GM21360 (cell line): ENCODE data around the gene UBL5.
"Not testable (repeated sequence)": the region's sequence is repeated elsewhere in the genome, so short reads cannot be mapped to it uniquely, and the experiment has no call there.

Experiments used
- ATAC-seq: cut with Tn5 transposase; IDR thresholded peaks from one replicate; pipeline ENCODE4 v1.9.1; 2021; ENCODE audit warnings: mild to moderate bottlenecking, moderate library complexity; ENCODE audit not compliant: unreplicated experiment

The UBL5 gene

DNA sequence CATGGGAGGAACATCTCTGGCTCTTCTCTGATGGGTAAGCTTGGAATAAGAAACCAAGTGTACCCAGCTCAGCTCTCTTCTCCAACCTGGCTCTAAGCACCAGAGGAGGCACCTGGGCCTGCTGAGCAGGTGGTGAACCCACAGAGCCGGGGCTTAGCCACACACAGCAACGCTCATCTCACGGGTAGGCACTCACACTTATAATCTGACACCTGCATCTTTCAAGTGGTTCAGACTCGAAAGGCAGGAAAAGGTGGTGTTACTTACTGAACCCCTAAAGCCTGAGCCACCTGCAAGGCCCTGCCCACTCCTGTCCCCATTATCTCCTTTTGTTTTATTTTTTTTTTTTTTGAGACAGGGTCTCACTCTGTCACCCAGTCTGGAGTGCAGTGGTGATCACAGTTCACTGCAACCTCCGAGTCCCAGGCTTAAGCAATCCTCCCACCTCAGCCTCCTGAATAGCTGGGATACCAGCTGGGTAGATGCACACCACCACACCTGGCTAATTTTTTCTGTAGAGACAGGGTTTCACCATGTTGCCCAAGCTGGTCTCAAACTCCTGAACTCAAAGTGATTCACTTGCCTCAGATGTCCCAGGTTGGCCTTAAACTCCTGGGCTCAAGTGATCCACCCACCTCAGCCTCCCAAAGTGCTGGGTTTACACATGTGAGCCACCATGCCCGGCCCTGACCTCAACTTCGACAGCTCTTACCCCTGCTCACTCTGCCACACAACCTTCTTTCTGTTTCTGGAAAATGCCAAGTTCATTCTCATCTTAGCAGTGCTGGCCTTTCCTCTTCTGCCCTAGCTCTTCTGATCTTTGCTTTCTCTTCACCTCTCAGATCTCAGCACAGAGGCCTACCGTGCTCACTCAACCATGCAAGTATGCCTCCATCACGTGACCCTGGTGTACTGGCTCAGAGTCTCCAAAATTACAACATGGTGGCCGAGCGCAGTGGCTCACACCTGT, 18.6 kb upstream of the UBL5 start:
- no peak for ATAC-seq

DNA sequence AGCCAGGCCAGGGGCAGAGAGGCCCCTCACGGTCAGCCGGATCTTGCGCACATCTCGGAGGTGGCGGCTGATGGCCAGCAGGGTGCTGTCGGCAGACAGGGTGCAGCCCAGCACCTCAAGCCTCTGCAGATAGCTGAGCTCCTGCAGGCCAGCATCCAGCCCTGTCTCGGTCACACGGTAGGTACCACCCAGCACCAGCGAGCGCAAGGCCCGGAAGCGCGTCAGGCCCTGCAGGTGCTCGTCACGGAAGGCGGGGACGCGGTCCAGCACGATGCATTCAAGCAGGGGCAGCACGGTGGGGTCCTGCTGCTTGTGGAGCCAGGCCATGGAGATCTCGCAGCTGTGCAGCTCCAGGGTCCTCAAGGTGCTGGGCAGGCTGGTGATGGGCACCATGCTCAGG, 16.6 kb upstream of the UBL5 start:
- ATAC-seq: no peak

DNA sequence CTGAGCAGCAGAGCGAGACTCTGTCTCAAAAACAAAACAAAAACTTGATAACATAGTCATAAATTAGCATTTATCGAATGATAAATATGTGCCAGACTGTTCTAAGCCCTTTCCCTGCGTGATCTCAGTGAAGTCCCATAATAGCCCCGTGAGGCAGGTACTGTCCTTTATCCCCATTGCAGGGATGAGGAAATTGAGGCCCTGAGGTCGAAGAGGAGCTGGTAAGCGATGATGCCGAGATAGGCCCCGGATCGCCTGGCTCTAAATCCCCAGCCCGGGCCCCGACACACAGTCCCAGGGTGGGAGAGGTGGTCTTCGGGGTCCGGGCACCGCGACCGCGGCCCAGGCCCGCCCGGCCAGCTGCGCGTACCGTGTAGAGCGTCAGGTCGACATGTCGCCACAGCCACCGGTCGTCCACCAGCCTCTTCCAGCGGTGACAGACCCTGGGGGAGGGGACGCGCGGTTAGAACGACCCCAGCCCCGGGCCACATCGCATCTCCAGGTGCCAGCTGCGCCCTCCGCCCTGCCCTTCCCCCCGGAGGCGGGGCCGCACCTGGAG, 9.5 kb upstream of the UBL5 start:
- no peak for ATAC-seq

DNA sequence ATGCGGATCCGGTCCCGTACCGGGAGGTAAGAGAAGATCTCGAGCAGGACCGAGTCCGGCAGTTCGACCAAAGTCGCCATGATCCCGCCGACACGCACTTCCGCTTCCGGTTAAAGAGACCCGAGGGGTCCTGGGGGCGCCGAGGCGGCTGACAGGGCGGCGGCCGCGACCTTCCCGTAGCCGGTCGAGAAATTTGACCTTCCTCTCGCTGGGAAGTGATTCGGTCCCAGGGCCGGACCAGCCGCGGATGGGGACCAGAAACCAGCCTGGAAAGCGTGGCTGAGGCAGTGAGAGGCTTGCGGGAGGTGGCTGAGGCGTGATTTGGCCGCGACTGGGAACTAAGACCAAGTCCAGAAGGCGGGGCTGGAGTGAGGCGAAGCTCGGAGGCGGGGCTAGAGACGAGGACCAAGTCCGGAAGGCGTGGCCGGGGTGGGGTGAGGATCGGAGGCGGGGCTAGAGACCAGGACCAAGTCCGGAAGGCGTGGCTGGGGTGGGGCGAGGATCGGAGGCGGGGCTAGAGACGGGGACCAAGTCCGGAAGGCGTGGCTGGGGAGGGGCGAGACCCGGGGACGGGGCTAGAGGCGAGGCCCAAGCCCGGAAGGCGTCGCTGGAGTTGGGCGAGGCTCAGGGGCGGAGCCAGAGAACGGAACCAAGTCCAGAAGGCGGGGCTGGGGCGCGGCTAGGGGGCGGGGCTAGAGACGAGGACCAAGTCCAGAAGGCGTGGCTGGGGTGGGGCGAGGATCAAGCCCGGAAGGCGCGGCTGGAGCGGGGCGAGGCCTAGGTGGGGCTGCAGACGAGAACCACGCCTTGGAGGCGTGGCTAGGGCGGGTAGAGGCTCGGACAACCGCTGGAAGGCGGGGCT, 8.8 kb upstream of the UBL5 start, which contains the start of gene FBXL12:
Gene FBXL12, minus strand, starts transcription at position 346 of the 862 bp plus-strand sequence. Its CDS starts 266 bp downstream, at position 80.
- ATAC-seq: peak; percentile 82

DNA sequence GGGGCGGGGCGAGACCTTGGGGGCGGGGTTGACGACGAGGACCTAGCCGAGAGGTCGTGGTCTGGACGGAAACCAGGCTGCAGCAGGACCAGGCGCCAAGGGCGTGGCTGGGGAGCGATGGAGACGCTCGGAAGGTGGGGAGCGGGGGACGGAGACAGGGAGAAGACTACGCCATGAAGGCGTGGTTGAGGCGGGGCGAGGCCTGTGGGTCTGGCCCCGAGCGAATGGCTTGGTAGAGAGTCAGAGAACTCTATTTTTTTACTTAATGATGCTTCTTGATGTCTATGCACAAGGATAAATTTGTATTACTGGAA, 8.2 kb upstream of the UBL5 start:
- ATAC-seq: no peak

DNA sequence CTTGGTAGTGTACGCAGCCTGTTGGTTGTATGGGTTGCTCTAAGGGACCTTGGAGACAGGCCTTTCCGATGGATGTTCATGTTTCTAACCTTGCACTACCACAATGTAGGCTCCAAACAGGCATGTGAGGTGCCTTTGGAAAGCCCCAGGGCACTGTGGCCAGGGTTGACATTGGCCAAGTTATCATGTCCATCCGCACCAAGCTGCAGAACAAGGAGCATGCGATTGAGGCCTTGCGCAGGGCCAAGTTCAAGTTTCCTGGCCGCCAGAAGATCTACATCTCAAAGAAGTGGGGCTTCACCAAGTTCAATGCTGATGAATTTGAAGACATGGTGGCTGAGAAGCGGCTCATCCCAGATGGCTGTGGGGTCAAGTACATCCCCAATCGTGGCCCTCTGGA, 7.7 kb upstream of the UBL5 start:
- not testable (repeated sequence) for ATAC-seq

DNA sequence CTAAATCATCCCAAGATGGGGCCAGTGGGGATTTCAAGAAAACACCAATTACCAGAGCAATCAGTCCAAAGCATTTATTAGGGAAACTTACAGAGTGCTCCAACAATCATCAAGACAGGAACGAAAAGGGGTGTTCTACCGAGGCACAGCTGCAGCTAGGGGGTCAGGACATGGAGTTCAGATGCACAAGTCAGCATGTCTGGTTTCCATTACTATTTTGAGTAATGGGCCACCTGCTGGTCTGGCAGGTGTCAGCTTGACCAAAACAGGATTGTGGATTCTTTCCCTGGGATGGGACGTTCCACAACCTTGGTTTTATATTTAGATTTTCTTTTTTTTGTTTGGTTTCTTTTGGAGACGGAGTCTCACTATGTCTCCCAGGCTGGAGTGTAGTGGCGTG, 3.9 kb upstream of the UBL5 start:
- no peak for ATAC-seq

DNA sequence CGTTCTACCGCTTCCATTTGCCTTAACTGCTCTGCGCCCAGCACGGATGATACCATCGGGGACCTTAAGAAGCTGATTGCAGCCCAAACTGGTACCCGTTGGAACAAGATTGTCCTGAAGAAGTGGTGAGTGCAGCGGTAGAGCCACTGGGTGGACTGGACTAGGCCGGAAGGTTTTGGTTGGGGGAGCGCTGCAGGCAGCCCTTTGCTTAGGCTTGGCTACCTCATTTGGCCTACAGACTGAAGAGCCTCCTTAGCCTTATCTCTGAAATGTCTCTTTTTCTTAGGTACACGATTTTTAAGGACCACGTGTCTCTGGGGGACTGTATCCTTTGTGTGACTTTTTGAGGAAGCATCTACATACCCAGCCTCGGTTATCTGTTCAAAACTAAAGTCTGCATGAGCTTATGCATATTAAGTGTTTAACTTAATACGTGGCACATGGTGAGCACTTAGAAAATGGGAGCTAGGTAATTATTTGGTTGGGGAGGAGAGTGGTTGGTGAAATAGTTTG, 889 bp downstream of the UBL5 start:
- ATAC-seq: no peak

DNA sequence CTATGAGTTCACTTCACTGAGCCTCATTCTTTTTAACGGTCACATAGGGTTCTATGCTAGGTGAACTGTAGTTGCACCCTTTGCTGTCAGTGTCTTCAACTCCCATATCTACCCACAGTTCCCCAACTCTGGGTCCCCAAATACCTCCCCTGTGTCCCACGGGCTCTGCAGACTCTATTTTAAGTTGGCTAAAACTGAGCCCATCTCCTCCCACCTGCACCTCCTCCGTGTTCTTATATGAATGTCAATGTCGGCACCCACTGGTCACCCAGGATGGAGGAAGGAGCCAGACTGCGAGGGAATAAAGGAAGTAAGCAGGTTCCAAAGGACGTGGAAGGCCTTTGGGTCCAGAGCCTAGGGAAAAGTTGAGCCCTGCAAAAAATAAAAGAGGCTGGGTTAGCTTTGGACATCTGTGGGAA, 6.6 kb downstream of the UBL5 start:
- ATAC-seq: no peak

DNA sequence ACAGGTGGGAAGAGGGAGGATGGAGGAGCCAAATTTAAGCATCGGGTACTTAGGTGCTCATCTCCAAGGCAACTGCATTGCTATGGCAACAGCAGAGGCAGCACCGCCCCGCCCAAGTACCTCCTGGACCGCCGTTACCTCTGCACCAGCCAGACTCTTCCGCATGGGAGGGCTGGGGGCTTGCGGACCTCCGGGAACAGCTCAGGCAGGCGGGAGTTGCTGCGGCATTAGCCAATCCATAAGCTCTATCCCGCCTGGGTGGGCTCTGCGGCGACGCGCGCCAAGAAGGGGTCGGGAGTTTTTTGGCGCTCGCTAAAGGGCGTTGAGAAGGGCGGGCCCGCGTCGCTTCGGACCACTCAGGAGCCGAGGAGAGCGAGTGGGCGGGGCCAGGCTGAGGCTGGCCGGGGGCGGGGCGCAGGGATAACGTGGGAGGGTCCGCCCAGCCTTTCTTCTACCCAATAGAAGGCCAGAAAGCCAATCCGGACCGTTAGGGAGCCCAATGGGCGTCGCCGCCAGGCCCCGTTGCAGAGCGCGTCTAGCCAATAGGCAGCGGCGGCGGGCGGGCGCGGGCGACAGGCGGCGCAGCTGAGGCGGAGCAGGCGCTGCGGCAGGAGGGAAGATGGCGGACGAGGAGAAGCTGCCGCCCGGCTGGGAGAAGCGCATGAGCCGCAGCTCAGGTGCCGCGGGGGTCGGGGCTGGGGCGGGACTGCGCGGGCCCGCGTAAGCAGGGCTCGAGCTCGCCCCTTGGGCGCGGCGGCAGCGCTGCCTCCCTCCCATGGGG, 7.2 kb downstream of the UBL5 start, which contains the start of gene PIN1:
Gene PIN1, plus strand, starts transcription at position 593 of the 781 bp plus-strand sequence. Its CDS starts 27 bp downstream, at position 620.
- ATAC-seq: peak; percentile 95

DNA sequence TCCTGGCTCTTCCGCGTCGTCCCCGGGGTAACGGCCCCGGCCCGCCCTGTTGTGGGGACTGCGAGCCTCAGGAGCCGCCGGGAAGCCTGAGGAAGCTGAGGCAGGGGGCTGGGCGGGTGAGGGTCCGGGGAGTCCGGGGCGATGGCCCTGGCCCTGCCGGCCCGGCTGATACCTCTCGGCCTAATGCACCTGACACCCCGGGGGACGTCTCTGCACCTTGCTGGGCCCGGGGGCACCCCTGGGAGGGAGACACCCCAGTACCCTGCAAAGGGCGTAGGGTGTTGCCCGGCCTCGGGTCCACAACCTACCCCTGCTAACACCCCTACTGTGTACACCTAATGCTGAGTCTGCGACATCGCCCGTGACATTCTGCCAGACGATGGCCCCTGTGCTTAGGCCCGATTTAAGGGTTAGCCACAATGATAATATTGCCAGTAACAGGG, 7.8 kb downstream of the UBL5 start:
- peak; percentile 17 for ATAC-seq

DNA sequence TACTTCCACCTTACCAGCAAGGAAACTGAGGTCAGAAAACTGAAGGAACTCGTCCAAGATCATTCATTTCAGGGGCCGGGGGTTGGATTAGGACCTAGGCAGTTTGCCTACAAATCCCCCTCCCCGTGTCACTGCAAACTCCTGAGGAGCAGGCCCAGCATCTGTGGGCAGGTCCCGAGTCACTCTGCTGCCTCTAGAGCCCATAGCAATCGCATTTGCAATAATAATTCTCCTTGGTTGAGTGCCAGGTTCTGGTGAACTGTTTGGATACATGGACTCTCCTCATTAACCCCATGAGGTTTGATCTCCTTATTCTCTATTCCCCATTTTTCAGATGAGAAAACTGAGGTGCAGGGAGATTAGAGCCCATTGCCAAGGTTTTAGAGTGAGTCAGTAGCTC, 8.3 kb downstream of the UBL5 start:
- no peak for ATAC-seq

DNA sequence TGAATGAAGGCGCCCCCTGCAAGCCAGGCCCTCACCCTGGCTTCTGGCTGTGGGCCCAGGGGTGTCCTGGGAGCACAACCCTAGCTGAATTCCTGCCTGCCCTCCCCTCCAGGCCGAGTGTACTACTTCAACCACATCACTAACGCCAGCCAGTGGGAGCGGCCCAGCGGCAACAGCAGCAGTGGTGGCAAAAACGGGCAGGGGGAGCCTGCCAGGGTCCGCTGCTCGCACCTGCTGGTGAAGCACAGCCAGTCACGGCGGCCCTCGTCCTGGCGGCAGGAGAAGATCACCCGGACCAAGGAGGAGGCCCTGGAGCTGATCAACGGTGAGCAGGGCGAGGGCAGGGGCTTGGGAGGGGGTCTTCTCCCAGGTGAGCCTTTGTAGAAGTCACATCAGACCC, 10.6 kb downstream of the UBL5 start:
- ATAC-seq: no peak

DNA sequence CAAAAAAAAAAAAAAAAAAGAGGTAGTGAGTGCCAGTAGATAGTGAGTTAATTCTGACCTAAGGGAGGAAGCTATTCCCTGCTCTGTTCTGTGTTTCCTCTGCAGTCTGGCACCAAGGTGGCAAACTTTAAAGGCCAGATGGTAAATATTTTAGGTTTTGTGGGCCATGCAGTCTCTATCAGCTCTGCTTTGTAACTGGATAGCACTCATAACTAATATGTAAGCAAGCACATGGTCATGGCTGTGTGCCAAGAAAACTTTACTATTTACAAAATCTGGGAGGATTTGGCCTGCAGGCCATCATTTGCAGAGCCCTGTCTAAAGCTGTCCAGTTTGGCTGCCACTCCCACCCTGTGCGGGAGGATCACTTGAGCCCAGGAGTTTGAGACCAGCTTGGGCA, 11.7 kb downstream of the UBL5 start:
- ATAC-seq: no peak

DNA sequence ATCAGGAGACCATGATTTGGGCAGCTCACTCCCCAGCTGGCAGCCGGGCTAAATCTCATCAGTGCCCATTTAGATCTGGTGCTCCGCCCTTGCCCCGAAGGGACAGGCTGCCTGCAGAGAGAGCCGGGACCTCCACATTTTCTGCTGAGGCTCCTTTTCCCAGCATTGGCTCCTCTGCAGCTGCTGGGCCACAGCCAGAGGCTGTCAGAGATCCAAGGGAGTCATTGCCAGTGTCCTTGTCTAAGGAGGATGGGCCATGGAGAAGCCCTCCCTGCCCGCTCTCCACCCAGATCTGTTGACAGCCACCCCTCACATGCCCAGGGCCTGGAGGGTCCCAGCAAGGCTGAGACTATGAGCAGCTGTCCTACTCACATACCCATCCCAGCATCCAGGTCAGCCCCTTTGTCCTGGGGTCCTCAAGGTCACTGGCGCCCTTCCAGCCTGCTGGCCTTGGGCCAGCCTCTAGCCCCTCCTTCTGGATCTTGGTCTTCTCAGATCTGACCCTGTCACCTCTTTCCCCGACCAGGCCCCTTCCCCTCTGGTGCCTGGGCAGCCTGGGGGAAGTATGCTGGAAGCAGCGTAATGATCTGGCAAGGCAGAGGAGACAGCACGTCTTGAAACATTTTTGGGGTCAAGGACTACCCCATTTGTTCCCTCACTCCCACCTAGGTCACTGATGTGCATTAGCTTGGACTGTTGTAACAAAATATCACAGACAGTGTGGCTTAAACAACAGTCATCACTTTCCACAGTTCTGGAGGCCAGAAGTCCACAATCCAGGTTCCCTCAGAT, 15.3 kb downstream of the UBL5 start:
- ATAC-seq: no peak

DNA sequence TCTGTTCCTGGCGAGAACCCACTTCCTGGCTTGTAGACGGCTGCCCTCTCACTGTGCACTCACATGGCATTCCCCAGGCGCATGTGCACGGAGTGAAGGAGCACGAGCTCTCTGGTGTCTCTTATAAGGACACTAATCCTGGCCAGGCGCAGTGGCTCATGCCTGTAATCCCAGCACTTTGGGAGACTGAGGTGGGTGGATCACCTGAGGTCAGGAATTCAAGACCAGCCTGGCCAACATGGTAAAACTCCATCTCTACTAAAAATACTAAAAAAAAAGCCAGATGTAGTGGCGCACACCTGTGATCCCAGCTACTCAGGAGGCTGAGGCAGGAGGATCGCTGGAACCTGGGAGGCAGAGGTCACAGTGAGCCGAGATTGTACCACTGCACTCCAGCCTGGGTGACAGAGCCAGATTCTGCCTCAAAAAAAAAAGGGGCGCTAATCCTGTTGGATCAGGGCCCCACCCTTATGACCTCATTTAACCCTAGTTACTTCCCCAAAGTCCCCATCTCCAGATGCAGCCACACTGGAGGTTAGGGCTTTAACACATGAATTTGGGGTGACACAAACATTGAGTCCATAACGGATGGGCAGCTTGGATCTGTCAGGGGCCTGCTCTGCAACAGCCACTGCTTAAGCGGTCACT, 16.0 kb downstream of the UBL5 start:
- ATAC-seq: not testable (repeated sequence)

DNA sequence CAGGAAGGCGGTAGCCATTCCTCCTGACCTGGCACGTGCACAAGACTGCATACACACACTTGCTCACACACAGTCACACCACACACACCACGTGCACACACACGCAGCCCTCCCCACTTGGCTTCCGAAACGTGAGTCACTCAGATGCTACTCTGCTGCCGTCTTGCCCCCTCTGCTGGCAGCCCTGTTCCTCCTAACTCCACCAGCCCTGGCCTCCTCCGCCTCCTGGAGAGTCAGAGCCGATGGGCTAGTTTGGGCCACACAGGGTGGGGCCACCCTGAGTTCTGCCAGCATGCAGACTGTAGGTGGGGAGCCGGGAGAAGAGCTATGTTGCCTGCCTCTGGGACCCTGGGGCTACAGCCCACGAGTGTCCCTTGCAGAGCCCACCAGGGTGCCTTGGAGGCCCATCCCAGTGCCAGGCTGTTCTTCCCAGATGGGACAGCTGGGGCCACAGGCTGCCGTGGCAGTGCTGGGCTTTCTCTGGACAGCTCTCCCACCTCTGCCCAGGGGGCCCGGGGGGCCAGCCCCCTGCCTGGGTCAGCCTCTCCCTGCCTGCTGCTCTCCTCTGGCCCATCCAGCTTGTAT, 19.5 kb downstream of the UBL5 start:
- no peak for ATAC-seq

DNA sequence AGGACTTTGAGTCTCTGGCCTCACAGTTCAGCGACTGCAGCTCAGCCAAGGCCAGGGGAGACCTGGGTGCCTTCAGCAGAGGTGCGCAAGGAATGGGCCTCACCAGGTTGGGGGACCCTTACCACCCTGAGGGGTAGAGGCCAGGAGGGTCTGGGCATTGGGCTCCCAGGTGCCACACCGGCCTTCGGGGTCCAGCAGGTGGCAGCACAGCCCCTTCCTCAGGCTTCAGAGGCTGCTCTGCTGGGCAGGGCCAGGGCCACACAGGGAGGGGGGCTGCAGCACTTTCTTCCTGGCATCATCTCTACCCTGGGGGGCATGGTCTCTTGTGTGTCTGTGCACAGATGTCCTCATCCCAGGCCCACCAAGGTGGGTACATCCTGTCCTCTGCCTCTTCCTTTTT, 20.3 kb downstream of the UBL5 start:
- ATAC-seq: no peak

DNA sequence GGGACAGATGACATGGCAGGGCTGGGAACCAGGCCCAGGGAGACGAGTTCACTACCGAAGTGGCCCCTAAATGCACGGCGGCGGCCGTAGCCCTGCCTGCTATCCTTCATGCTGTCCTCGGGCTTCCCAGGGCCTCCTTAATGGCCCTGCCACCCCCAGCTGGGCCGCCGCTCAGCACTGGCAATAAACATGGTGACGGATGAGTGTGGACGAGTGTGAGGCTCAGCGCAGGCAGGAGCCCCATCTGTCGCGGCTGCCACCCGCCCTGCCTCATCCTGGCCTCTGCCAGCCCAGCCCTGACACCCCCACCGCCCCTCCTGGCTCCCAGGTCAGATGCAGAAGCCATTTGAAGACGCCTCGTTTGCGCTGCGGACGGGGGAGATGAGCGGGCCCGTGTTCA, 21.0 kb downstream of the UBL5 start:
- ATAC-seq: no peak
